Small intestine (tissue), 7 donors: ENCODE results near the gene KCNJ6. TPM values are rescaled to one million over a fixed set of nuclear protein-coding genes. Genes with fewer than 3 reads are reported as not detected.
"Not testable (repeated sequence)": the region's sequence is repeated elsewhere in the genome, so short reads cannot be mapped to it uniquely, and the experiment has no call there.

Source experiments
- DNase-seq, 2 donors: peaks; one replicate each; pipeline versions ENCODE4 v3.0.0 to v3.0.0-alpha.2; 2013
- FAIRE-seq: peaks from 2 replicates; lab custom pipeline; 2012; peaks lifted over from hg19 to GRCh38; lab: Jason Lieb, UNC
- H3K27ac ChIP-seq, 3 donors: one replicate each; pipeline ENCODE4 v1.5.1; 2013; ENCODE audit warnings: low read length in 2 of 3, mild to moderate bottlenecking in 2 of 3, control low read depth in 1 of 3, inconsistent platforms in 1 of 3, low read depth in 1 of 3, moderate library complexity in 1 of 3
- H3K27me3 ChIP-seq, 3 donors: one replicate each; pipeline ENCODE4 v1.6.1; 2013; ENCODE audit warnings: low read length in 3 of 3, inconsistent platforms in 1 of 3; ENCODE audit not compliant: control insufficient read depth in 3 of 3, insufficient read depth in 3 of 3
- H3K36me3 ChIP-seq, 3 donors: one replicate each; pipeline ENCODE4 v1.6.1; 2013; ENCODE audit warnings: low read length in 3 of 3, inconsistent platforms in 1 of 3, low read depth in 1 of 3, mild to moderate bottlenecking in 1 of 3, moderate library complexity in 1 of 3; ENCODE audit not compliant: control insufficient read depth in 3 of 3, insufficient read depth in 2 of 3
- H3K4me1 ChIP-seq, 3 donors: one replicate each; pipeline ENCODE4 v1.6.1; 2013; ENCODE audit warnings: low read length in 2 of 3, inconsistent platforms in 1 of 3, low read depth in 1 of 3, mild to moderate bottlenecking in 1 of 3, moderate library complexity in 1 of 3; ENCODE audit not compliant: control insufficient read depth in 3 of 3, insufficient read depth in 2 of 3
- H3K4me3 ChIP-seq, 3 donors: one replicate each; pipeline ENCODE4 v1.5.1; 2013; ENCODE audit warnings: low read length in 3 of 3, control low read depth in 1 of 3, inconsistent platforms in 1 of 3, low read depth in 1 of 3, mild to moderate bottlenecking in 1 of 3, moderate library complexity in 1 of 3
- H3K9me3 ChIP-seq, 2 donors: one replicate each; pipeline ENCODE4 v1.6.1; 2013; ENCODE audit warnings: low read depth in 1 of 2, low read length in 1 of 2; ENCODE audit not compliant: control insufficient read depth in 2 of 2, insufficient read depth in 1 of 2
- WGBS, 3 donors: extraction: QIAGEN DNeasy Blood & Tissue Kit; methylation state at CpG; one replicate each; pipeline ENCODE4 v1.1.7; 2013; 5-methylcytosine and 5-hydroxymethylcytosine counted together
- polyA plus RNA-seq, 4 donors: library from polyadenylated mRNA; stranded (reverse) in 3 of 4; unstranded in 1 of 4; fragments of 200-250 nt in 3 of 4; fragments of 120-200 nt in 1 of 4; gene quantifications; one replicate each; pipeline versions ENCODE4 v1.2.1 to v1.2.3, GENCODE V29; 2013
- donor health status: healthy with polysubstance abuse.
- donor health status: control.
- donor health status: control.
- donor health status: Bipolar disorder and iron deficiency.
- donor health status: healthy.

Gene KCNJ6
- polyA plus RNA-seq, 4 donors = under 0.01 to 0.24 (median 0.03) TPM; not detected in 1

- no peak overlapping the region for H3K4me3 ChIP-seq
- no peak overlapping the region for H3K27ac ChIP-seq
- peaks cover 0 to 18% (median 2%) of the 10 kb centered on the region in 3 donors for H3K27me3 ChIP-seq
- no peaks in the 10 kb centered on the region for H3K4me1 ChIP-seq
- 80 to 88% (median 81%) methylated on average over 5 of the region's 5 CpGs for WGBS, 3 donors
- no peaks in the 10 kb centered on the region for H3K36me3 ChIP-seq
- FAIRE-seq (no peak), DNase-seq (no peak)
- H3K9me3 ChIP-seq = no peaks in the 10 kb centered on the region
Measured at GRCh38 chr21:37671381-37671780, 244.9 kb downstream of the KCNJ6 start.

DNA sequence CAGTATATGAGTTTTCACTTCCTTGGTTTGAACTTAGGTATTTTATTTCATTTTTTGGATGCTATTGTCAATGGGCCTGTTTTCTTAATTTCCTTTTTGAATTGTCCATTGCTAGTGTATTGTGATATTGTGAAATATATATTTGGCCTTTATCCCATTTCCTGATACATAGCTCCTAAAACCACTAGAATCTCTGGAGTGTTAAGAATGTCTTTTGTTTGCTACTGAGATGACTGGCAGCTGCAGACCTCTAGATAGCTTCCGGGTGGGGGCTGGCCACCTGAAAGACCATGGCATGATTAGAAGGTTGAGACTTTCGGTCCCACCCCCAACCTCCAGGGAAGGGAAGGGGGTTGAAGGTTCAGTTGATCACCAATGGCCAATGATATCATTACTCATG lies 245.4 kb downstream of the KCNJ6 start:
- H3K4me3 ChIP-seq = no peak overlapping the region
- no peak overlapping the region for H3K27ac ChIP-seq
- peaks cover 0 to 18% (median 2%) of the 10 kb centered on the region in 3 donors for H3K27me3 ChIP-seq
- no peaks in the 10 kb centered on the region for H3K4me1 ChIP-seq
- no peak for FAIRE-seq
- H3K9me3 ChIP-seq = no peaks in the 10 kb centered on the region
- WGBS, 3 donors = 39 to 60% (median 49%) methylated on average over 2 of the region's 2 CpGs
- no peaks in the 10 kb centered on the region for H3K36me3 ChIP-seq
- no peak for DNase-seq

- FAIRE-seq = no peak
- H3K27me3 ChIP-seq = peaks cover 0 to 12% (median 2%) of the 10 kb centered on the region in 3 donors
- H3K4me3 ChIP-seq = no peak overlapping the region
- no peaks in the 10 kb centered on the region for H3K9me3 ChIP-seq
- H3K27ac ChIP-seq = no peak overlapping the region
- H3K36me3 ChIP-seq = no peaks in the 10 kb centered on the region
- DNase-seq = no peak
- 74 to 83% (median 81%) methylated on average over 3 of the region's 3 CpGs for WGBS, 3 donors
- H3K4me1 ChIP-seq = no peaks in the 10 kb centered on the region
Measured at GRCh38 chr21:37669249-37669648, 247.0 kb downstream of the KCNJ6 start.

GRCh38 chr21:37668462-37669239 lies 247.6 kb downstream of the KCNJ6 start:
- no peaks in the 10 kb centered on the region for H3K36me3 ChIP-seq
- no peak overlapping the region for H3K27ac ChIP-seq
- no peak overlapping the region for H3K4me3 ChIP-seq
- peaks cover 0 to 7% (median 2%) of the 10 kb centered on the region in 3 donors for H3K27me3 ChIP-seq
- 71 to 81% (median 72%) methylated on average over 7 of the region's 7 CpGs for whole genome bisulfite sequencing, 3 donors
- H3K9me3 ChIP-seq = no peaks in the 10 kb centered on the region
- no peaks in the 10 kb centered on the region for H3K4me1 ChIP-seq
- FAIRE-seq (no peak), DNase-seq (no peak)

DNA sequence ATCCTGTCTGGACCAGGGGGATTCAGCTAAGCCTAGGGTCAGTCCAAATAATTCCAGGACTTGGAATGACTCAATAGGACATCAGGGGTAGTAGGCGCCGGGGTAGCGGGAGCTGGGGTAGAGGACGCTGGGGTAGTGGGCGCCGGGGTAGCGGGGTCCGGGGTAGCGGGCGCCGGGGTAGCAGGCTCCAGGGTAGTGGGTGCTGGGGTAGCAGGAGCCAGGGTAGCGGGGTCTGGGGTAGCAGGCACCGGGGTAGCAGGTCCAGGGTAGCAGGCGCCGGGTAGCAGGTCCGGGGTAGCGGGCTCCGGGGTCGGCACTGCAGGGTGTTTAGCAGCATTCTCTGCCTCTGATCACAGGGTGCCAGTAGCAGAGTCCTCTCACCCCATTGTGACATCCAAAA lies 248.9 kb downstream of the KCNJ6 start:
- Histone ChIP-seq H3K4me3 (no peak overlapping the region), H3K36me3 (no peaks in the 10 kb centered on the region), H3K27me3 (no peaks in the 10 kb centered on the region), H3K9me3 (no peaks in the 10 kb centered on the region), H3K4me1 (no peaks in the 10 kb centered on the region), H3K27ac (no peak overlapping the region)
- FAIRE-seq (no peak), DNase-seq (no peak)
- 95 to 96% (median 95%) methylated on average over 12 to 19 of the region's 19 CpGs for WGBS, 3 donors

- FAIRE-seq (no peak), DNase-seq (no peak)
- Histone ChIP-seq H3K27ac (no peak overlapping the region), H3K27me3 (no peaks in the 10 kb centered on the region), H3K4me3 (no peak overlapping the region), H3K36me3 (no peaks in the 10 kb centered on the region), H3K4me1 (no peaks in the 10 kb centered on the region), H3K9me3 (no peaks in the 10 kb centered on the region)
- WGBS, 3 donors = 57 to 82% (median 70%) methylated on average over 10 of the region's 10 CpGs
Measured at GRCh38 chr21:37665230-37666024, 250.8 kb downstream of the KCNJ6 start.

GRCh38 chr21:37662227-37662626 lies 254.0 kb downstream of the KCNJ6 start:
- H3K36me3 ChIP-seq, H3K4me1 ChIP-seq, DNase-seq, H3K27ac ChIP-seq, H3K9me3 ChIP-seq, H3K27me3 ChIP-seq, FAIRE-seq, H3K4me3 ChIP-seq: not testable (repeated sequence)
- 94 to 100% (median 97%) methylated on average over 1 of the region's 1 CpG for WGBS, 3 donors

DNA sequence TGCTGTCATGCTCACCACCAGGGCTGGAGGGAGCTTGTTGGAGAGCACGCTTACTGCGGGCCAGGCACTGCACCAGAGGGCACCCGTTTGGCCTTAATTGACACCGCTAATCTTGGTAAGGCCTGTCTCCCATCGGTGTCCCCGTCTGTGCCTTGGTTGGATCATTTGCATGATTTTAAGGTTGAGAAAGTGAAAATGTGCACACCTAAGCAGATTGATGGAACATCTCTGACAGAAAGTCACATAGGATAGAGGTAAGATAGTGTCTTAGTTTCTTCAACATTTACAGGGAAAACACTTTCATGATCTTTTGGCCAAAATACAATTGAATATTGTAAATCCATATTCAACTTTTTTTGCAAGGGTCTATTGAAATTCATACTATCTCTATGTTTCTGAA lies 255.5 kb downstream of the KCNJ6 start:
- H3K27me3 ChIP-seq = no peaks in the 10 kb centered on the region
- FAIRE-seq = no peak
- no peak overlapping the region for H3K4me3 ChIP-seq
- no peaks in the 10 kb centered on the region for H3K36me3 ChIP-seq
- 94 to 98% (median 95%) methylated on average over 6 of the region's 6 CpGs for WGBS, 3 donors
- no peaks in the 10 kb centered on the region for H3K9me3 ChIP-seq
- H3K4me1 ChIP-seq = no peaks in the 10 kb centered on the region
- no peak overlapping the region for H3K27ac ChIP-seq
- DNase-seq = no peak
